Stimulated activated CD8-positive, alpha-beta memory T cell treated with anti-CD3 and anti-CD28 coated beads, Interleukin-12 subunit alpha, Interleukin-12 subunit beta, amount 100 ng/mL, for 1 hour (primary cell): ENCODE results near the gene TANC1.

Experiments
- DNase-seq: peaks from one replicate; pipeline ENCODE4 v3.0.0-alpha.2; 2020; ENCODE audit warnings: low read depth

The TANC1 gene

GRCh38 chr2:158994920-158995676 is 26.7 kb downstream of the TANC1 start:
- no peak for DNase-seq

GRCh38 chr2:158995677-158996049 is 27.2 kb downstream of the TANC1 start:
- no peak for DNase-seq

GRCh38 chr2:158996378-158996993 is 28.0 kb downstream of the TANC1 start:
- DNase-seq: no peak

GRCh38 chr2:158997037-158997790 is 28.8 kb downstream of the TANC1 start:
- DNase-seq: no peak

- no peak for DNase-seq
Measured at GRCh38 chr2:158998551-158999248, 30.3 kb downstream of the TANC1 start.

GRCh38 chr2:158999458-158999857 is 31.0 kb downstream of the TANC1 start:
- no peak for DNase-seq

- DNase-seq: no peak
Measured at GRCh38 chr2:159000072-159000471, 31.6 kb downstream of the TANC1 start.

GRCh38 chr2:159002462-159003111 is 34.1 kb downstream of the TANC1 start:
- DNase-seq: no peak

- no peak for DNase-seq
Measured at GRCh38 chr2:159003555-159003954, 35.1 kb downstream of the TANC1 start.

- no peak for DNase-seq
Measured at GRCh38 chr2:159004849-159005248, 36.4 kb downstream of the TANC1 start.

- no peak for DNase-seq
Measured at GRCh38 chr2:159009940-159010339, 41.5 kb downstream of the TANC1 start.

GRCh38 chr2:159010340-159010739 is 41.9 kb downstream of the TANC1 start:
- DNase-seq: no peak

GRCh38 chr2:159010963-159011362 is 42.5 kb downstream of the TANC1 start:
- no peak for DNase-seq

GRCh38 chr2:159012142-159012541 is 43.7 kb downstream of the TANC1 start:
- no peak for DNase-seq

- DNase-seq: no peak
Measured at GRCh38 chr2:159013103-159013502, 44.7 kb downstream of the TANC1 start.

GRCh38 chr2:159015174-159015573 is 46.7 kb downstream of the TANC1 start:
- DNase-seq: no peak

- DNase-seq: no peak
Measured at GRCh38 chr2:159015823-159016222, 47.4 kb downstream of the TANC1 start.

GRCh38 chr2:159017837-159018236 is 49.4 kb downstream of the TANC1 start:
- no peak for DNase-seq

- DNase-seq: no peak
Measured at GRCh38 chr2:159019021-159019420, 50.6 kb downstream of the TANC1 start.

- DNase-seq: no peak
Measured at GRCh38 chr2:159022019-159022418, 53.6 kb downstream of the TANC1 start.

GRCh38 chr2:159026170-159026569 is 57.7 kb downstream of the TANC1 start:
- no peak for DNase-seq

GRCh38 chr2:159028776-159029175 is 60.3 kb downstream of the TANC1 start:
- DNase-seq: no peak
